ENCODE data around the gene METTL2A. TPM values are rescaled to one million over a fixed set of nuclear protein-coding genes. Genes with fewer than 3 reads are reported as not detected.
A peak's percentile ranks its signal among the peaks of the same experiment; 100 is the strongest.
"Not testable (repeated sequence)": the region's sequence is repeated elsewhere in the genome, so short reads cannot be mapped to it uniquely, and the experiment has no call there.

The METTL2A gene, protein sequence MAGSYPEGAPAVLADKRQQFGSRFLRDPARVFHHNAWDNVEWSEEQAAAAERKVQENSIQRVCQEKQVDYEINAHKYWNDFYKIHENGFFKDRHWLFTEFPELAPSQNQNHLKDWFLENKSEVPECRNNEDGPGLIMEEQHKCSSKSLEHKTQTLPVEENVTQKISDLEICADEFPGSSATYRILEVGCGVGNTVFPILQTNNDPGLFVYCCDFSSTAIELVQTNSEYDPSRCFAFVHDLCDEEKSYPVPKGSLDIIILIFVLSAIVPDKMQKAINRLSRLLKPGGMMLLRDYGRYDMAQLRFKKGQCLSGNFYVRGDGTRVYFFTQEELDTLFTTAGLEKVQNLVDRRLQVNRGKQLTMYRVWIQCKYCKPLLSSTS
- total RNA-seq, result 43.8 and 44.9 TPM in 2 replicates
- long read RNA-seq, transcript METTL2A-202 (8 exons, 1,556 nt), result minor isoform, 57 of 153 reads
- long read RNA-seq, transcript METTL2A-201 (9 exons, 2,537 nt), result major isoform, 77 of 153 reads
- long read RNA-seq, partial matches to known transcripts, result 11 of 153 reads
- long read RNA-seq, other reads (novel, unspliced or antisense), result 8 of 153 reads

DNA sequence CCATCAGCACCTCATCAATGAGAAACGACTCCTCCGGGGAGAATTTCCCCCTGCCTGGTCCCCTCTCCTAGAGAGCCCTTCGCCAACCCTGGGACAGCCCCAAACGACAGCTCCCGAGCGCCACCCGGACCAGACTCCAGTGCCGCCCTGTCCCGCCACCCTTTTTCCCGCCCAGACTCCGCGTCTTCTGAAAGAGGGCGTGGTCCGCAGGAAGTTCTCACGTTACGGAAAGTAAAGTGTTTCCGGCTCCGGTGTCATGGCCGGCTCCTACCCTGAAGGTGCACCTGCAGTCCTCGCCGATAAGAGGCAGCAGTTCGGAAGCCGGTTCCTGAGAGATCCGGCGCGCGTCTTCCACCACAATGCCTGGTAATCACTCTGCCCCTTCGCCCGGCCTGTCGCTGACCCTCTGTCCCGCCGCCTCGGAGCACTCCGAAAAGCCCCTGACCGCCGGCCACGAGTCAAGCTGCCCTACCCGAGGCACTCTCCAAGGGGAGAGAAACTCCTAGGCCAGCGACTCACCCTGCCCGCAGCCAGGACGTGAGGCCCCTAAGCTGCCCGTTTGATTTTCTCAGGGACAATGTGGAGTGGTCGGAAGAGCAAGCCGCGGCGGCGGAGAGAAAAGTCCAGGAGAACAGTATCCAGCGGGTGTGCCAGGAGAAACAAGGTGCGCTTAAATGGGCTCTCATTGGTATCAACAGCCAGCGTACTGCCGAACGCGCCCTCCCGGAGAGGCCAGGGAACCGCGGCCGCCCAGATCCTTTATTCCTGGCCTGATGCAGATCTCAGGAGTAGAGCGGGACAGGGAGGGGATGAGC, at the start of gene METTL2A:
TSS of gene METTL2A (plus strand) at position 251 of the 815 bp plus-strand sequence. CDS start at position 257, 6 bp downstream.
- TF ChIP-seq, protein P1, sequence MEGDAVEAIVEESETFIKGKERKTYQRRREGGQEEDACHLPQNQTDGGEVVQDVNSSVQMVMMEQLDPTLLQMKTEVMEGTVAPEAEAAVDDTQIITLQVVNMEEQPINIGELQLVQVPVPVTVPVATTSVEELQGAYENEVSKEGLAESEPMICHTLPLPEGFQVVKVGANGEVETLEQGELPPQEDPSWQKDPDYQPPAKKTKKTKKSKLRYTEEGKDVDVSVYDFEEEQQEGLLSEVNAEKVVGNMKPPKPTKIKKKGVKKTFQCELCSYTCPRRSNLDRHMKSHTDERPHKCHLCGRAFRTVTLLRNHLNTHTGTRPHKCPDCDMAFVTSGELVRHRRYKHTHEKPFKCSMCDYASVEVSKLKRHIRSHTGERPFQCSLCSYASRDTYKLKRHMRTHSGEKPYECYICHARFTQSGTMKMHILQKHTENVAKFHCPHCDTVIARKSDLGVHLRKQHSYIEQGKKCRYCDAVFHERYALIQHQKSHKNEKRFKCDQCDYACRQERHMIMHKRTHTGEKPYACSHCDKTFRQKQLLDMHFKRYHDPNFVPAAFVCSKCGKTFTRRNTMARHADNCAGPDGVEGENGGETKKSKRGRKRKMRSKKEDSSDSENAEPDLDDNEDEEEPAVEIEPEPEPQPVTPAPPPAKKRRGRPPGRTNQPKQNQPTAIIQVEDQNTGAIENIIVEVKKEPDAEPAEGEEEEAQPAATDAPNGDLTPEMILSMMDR (conservative IDR thresholded peaks at IDR 0.05), result peak; percentile 60
- not testable (repeated sequence) for H3K27me3 Mint-ChIP-seq (ENCODE audit: low read depth); H3K36me3 Mint-ChIP-seq (ENCODE audit: low read depth); H3K9me3 Mint-ChIP-seq
- Mint-ChIP-seq H3K27ac (ENCODE audit: unreplicated experiment) (peak within 1 kb of the TSS; percentile 94), H3K4me1 (peaks cover 18% of the 10 kb centered on the region), H3K4me3 (peak within 1 kb of the TSS; percentile 98)
- DNase-seq (ENCODE audit: low read depth, low spot score), result peak; percentile 72

DNA sequence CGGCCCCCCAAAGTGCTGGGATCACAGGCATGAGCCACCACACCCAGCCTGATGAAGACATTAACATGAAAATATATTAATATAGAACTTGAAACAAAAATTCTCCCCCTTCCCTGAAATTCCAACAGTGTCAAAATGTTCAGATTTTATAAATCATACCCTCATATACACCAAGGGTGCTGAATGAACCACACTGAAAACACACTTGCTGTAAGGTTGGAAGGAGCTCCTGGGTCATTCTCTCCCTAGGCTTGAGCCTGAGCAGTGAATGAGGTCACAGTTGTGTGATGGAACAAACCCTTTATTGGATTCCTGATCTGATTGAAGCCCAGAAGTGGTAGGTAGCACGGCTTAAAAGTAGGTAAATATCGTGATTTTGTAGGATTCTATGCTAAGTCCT, 43.4 kb upstream of the METTL2A start, which contains the start of gene EFCAB3:
TSS of gene EFCAB3 (plus strand) at position 301 of the 400 bp plus-strand sequence. CDS start 2,427 bp downstream, outside the sequence.
- DNase-seq (ENCODE audit: low read depth, low spot score), result no peak
- Mint-ChIP-seq H3K27ac (ENCODE audit: unreplicated experiment) (no peak within 1 kb of the TSS), H3K4me3 (no peak within 1 kb of the TSS), H3K9me3 (no peaks in the 10 kb centered on the region), H3K36me3 (ENCODE audit: low read depth) (no peaks in the 10 kb centered on the region), H3K27me3 (ENCODE audit: low read depth) (peaks cover 60% of the 10 kb centered on the region), H3K4me1 (no peaks in the 10 kb centered on the region)
- TF ChIP-seq, protein P1 (conservative IDR thresholded peaks at IDR 0.05), result no peak

DNA sequence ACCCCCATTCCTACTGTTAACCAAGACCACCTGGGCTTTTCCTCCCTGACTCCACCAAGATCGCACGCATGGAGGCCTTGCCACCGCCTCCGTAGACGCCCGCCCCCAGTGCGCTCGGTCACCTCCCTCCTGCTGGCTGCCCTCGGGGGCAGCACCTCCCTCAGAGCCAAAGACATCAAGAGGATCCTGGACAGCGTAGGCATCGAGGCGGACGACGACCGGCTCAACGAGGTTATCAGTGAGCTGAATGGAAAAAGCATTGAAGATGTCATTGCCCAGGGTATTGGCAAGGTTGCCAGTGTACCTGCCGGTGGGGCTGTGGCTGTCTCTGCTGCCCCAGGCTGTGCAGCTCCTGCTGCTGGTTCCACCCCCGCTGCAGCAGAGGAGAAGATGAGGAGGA, 42.1 kb upstream of the METTL2A start:
- TF ChIP-seq, protein P1 (conservative IDR thresholded peaks at IDR 0.05), result no peak
- Mint-ChIP-seq H3K9me3 (no peaks in the 10 kb centered on the region), H3K4me3 (no peak overlapping the region), H3K36me3 (ENCODE audit: low read depth) (no peaks in the 10 kb centered on the region), H3K27ac (ENCODE audit: unreplicated experiment) (no peak overlapping the region), H3K27me3 (ENCODE audit: low read depth) (peaks cover 51% of the 10 kb centered on the region), H3K4me1 (no peaks in the 10 kb centered on the region)
- no peak for DNase-seq (ENCODE audit: low read depth, low spot score)

DNA sequence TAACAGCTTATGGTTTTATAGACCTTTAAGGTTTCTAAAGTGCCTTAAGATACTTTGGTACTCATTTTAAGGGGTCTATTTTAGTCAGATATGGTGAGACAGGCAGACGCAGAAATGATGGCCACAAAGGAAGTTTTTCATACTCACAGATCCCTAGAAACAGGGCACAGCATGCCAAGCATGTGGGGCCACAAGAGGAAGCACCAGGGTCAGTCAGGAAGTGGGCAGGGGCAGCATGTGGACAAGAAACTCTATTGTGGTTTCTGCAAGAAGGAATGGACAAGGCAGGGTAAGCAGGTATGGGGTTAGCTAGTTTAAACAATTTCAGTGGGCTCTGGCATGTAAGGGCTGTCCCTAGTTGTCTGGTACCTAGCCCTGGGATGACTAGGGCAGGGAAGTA, 34.8 kb upstream of the METTL2A start:
- H3K27me3 Mint-ChIP-seq (ENCODE audit: low read depth), result peaks cover 41% of the 10 kb centered on the region
- no peaks in the 10 kb centered on the region for H3K36me3 Mint-ChIP-seq (ENCODE audit: low read depth)
- H3K4me3 Mint-ChIP-seq, result no peak overlapping the region
- H3K27ac Mint-ChIP-seq (ENCODE audit: unreplicated experiment), result no peak overlapping the region
- TF ChIP-seq, protein P1 (conservative IDR thresholded peaks at IDR 0.05), result no peak
- no peak for DNase-seq (ENCODE audit: low read depth, low spot score)
- H3K4me1 Mint-ChIP-seq, result no peaks in the 10 kb centered on the region
- H3K9me3 Mint-ChIP-seq, result no peaks in the 10 kb centered on the region

DNA sequence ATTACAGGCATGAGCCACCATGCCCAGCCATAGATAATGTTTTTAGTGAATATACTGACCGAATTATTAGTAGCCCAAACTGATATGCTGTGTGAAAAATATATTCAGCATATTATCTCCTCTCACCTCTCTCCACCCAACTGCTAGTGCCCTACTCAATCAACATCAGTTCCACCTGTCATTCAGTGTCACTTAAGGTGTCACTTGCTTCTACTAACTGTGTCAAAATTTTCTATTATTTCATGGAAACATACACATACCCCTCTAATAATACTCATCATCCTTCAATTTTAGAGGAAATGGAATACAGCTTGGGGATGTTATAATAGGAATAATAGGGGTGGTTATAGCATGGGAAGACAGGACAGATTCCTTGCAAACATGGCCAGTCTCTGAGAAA, 30.8 kb upstream of the METTL2A start:
- TF ChIP-seq, protein P1 (conservative IDR thresholded peaks at IDR 0.05), result no peak
- Mint-ChIP-seq H3K27ac (ENCODE audit: unreplicated experiment) (no peak overlapping the region), H3K4me3 (no peak overlapping the region), H3K36me3 (ENCODE audit: low read depth) (no peaks in the 10 kb centered on the region), H3K4me1 (no peaks in the 10 kb centered on the region), H3K9me3 (no peaks in the 10 kb centered on the region), H3K27me3 (ENCODE audit: low read depth) (peaks cover 54% of the 10 kb centered on the region)
- DNase-seq (ENCODE audit: low read depth, low spot score), result no peak
